Colonic mucosa (tissue), 4 donors: Measurements from ENCODE around the gene RAB33B. TPM values are rescaled to one million over a fixed set of nuclear protein-coding genes. Genes with fewer than 3 reads are reported as not detected.

ENCODE experiments used
- DNase-seq: peaks from one replicate; pipeline ENCODE4 v3.0.0-alpha.2; 2020
- H3K27ac ChIP-seq: fragments of 200-600 bp; one replicate; pipeline ENCODE4 v1.8.0; 2021
- H3K27me3 ChIP-seq: fragments of 200-600 bp; one replicate; pipeline ENCODE4 v1.8.0; 2021
- H3K36me3 ChIP-seq: fragments of 200-600 bp; one replicate; pipeline ENCODE4 v1.8.0; 2021
- H3K4me1 ChIP-seq: fragments of 200-600 bp; one replicate; pipeline ENCODE4 v1.8.0; 2021; ENCODE audit warnings: mild to moderate bottlenecking
- H3K4me3 ChIP-seq: fragments of 200-600 bp; one replicate; pipeline ENCODE4 v1.8.0; 2021
- H3K9ac ChIP-seq, 2 donors: one replicate each; pipeline ENCODE4 v1.7.0; 2013; ENCODE audit warnings: control low read depth in 2 of 2, low read depth in 2 of 2, low read length in 2 of 2
- H3K9me3 ChIP-seq: fragments of 200-600 bp; one replicate; pipeline ENCODE4 v1.8.0; 2021
- CTCF ChIP-seq: fragments of 200-600 bp; IDR thresholded peaks from one replicate; pipeline ENCODE4 v1.8.0; 2022; ENCODE audit warnings: antibody characterized with exemption, mild to moderate bottlenecking
- intact Hi-C: fragments of 100-400 bp; cut with DNase I; formaldehyde crosslinking; loops from one replicate; pipeline ENCODE4 v1.14.1; 2022
- total RNA-seq, 2 donors: library from RNA; stranded (reverse); fragmentation: NEBNext Ultra II Directional in 1 of 2; extraction: Animal tissue kit (Norgen Biotek cat#: 25700) in 1 of 2; gene quantifications; one replicate each; pipeline ENCODE4 v1.2.1, GENCODE V29; 2021
- donor health status: healthy.
- donor health status: DM: no; HTN: no; CAD: no.
- donor health status: DM: no; HTN: no; CAD: no.

RAB33B gene
- total RNA-seq, 2 donors from 2014 or later: 5.0 to 7.1 TPM

GRCh38 chr4:139472852-139473251 is 18.9 kb downstream of the RAB33B start:
- H3K4me1 ChIP-seq: no peaks in the 10 kb centered on the region
- H3K4me3 ChIP-seq: no peak overlapping the region
- H3K27ac ChIP-seq: no peak overlapping the region
- intact Hi-C loops: no loop called here
- TF ChIP-seq CTCF: no peak
- no peaks in the 10 kb centered on the region for H3K9me3 ChIP-seq
- no peak overlapping the region for H3K9ac ChIP-seq
- H3K36me3 ChIP-seq: no peaks in the 10 kb centered on the region
- DNase-seq: no peak
- H3K27me3 ChIP-seq: no peaks in the 10 kb centered on the region

- no peak for DNase-seq
- intact Hi-C loops: no loop called here
Measured at GRCh38 chr4:139476363-139476762, 22.4 kb downstream of the RAB33B start.

GRCh38 chr4:139481465-139481864 is 27.5 kb downstream of the RAB33B start:
- DNase-seq: no peak

More at GRCh38 chr4:139476363-139476762, 22.4 kb downstream of the RAB33B start:
- H3K27me3 ChIP-seq: no peaks in the 10 kb centered on the region
- no peaks in the 10 kb centered on the region for H3K4me1 ChIP-seq
- no peak overlapping the region for H3K9ac ChIP-seq
- H3K4me3 ChIP-seq: no peak overlapping the region
- no peaks in the 10 kb centered on the region for H3K36me3 ChIP-seq
- H3K27ac ChIP-seq: no peak overlapping the region
- H3K9me3 ChIP-seq: no peaks in the 10 kb centered on the region
- TF ChIP-seq CTCF: no peak

GRCh38 chr4:139483000-139483399 is 29.1 kb downstream of the RAB33B start:
- H3K9me3 ChIP-seq: no peaks in the 10 kb centered on the region

More at GRCh38 chr4:139481465-139481864, 27.5 kb downstream of the RAB33B start:
- H3K4me3 ChIP-seq: no peak overlapping the region
- H3K4me1 ChIP-seq: no peaks in the 10 kb centered on the region
- no peak for TF ChIP-seq CTCF
- no peaks in the 10 kb centered on the region for H3K36me3 ChIP-seq
- no peaks in the 10 kb centered on the region for H3K27me3 ChIP-seq
- H3K9ac ChIP-seq: no peak overlapping the region
- no peaks in the 10 kb centered on the region for H3K9me3 ChIP-seq
- no peak overlapping the region for H3K27ac ChIP-seq
- intact Hi-C loops: no loop called here

GRCh38 chr4:139484783-139485311 is 30.9 kb downstream of the RAB33B start:
- intact Hi-C loops: no loop called here
- Histone ChIP-seq H3K27ac (no peak overlapping the region), H3K27me3 (no peaks in the 10 kb centered on the region), H3K4me1 (no peaks in the 10 kb centered on the region), H3K36me3 (no peaks in the 10 kb centered on the region), H3K9ac (no peak overlapping the region), H3K4me3 (no peak overlapping the region), H3K9me3 (no peaks in the 10 kb centered on the region)
- no peak for TF ChIP-seq CTCF
- DNase-seq: no peak

More at GRCh38 chr4:139483000-139483399, 29.1 kb downstream of the RAB33B start:
- intact Hi-C loops: no loop called here
- no peak overlapping the region for H3K4me3 ChIP-seq
- H3K9ac ChIP-seq: no peak overlapping the region
- H3K27me3 ChIP-seq: no peaks in the 10 kb centered on the region
- no peak for TF ChIP-seq CTCF
- no peak for DNase-seq
- H3K27ac ChIP-seq: no peak overlapping the region
- no peaks in the 10 kb centered on the region for H3K4me1 ChIP-seq
- no peaks in the 10 kb centered on the region for H3K36me3 ChIP-seq
